ENCODE results near the gene IQCK.
"Not testable (repeated sequence)": the region's sequence is repeated elsewhere in the genome, so short reads cannot be mapped to it uniquely, and the experiment has no call there.

The IQCK gene

GRCh38 chr16:19760356-19761060 lies 42.4 kb downstream of the IQCK start:
- no peak for DNase-seq

DNA sequence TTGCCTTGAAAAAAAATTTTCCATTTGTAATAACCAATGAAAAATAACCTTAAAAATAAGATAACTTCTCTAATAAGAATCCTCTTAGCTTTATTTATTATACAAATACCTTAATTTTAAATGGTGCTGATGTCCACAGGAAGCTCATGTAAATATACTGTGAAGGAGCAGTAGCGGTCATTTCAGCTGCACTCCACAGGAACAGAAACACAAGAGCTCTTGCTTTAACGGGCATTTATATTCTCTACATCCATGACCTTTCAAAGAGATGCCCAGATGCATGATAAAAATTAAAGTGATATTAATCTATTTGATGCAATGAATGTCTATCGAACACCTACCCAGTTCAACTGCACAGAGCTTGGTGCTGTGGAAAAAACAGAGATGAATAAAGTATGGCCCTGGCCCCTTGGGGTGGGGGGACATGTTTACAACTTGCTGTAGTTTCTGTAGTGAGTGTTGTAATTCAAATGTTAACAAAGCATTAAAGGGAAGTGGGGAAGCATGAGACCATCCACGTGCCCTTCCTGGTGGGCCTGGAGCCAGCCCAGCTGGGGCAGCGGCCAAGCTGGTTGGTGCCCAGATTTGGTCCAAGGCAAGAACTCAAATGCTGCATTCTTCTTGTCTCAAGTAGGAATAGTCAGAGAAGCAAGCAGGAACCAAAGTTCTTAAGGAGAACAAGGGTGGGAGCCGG lies 47.9 kb downstream of the IQCK start:
- DNase-seq = no peak

DNA sequence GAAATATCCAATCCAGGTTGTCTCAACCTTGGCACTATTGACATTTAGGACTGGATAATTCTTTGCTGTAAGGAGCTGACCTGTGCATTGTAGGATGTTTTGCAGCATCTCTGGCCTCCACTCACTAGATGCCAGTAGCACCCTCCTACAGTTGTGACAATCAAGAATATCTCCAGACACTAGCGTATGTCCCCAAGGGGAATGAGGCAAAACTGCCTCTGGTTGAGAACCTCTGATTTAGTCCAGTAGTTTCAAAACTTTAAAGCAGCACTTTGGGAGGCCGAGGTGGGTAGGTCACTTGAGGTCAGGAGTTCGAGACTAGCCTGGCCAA lies 48.4 kb downstream of the IQCK start:
- DNase-seq = no peak

DNA sequence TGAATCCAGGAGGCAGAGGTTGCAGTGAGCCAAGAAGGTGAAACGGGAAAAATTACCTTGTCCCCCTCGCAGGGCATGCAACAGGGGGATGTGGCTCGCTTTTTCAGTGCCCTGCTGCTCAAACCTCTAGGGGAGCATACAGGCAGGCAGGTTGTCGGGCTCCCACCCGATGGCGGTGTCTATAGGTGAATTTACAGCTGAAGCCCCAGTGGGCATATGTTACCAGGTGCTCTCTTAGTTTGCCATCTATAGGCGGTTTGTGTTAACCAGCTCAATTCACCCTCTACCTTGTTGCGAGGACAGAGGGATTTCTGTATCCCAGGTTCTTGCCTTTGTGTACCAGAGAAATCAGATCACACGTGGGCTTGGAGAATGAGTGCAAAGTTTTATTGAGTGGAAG lies 48.9 kb downstream of the IQCK start:
- no peak for DNase-seq

DNA sequence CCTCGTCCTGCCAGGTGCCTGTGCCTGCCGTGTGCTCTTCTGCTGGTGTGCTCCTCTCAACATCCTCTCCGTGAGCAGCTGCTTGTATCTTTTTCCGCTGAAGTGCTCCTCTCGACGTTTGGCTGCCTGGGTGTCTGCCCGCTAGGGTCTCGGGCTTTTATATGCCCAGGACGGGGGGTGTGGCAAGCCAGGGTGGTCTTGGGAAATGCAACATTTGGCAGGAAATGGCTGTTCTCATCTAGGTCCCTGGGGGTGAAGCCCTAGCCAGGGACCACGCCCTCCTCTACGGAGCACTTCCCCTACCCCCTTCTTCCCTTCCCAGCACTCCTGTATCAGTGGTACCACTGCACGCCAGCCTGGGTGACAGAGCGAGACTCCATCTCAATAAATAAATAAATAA lies 49.4 kb downstream of the IQCK start:
- no peak for DNase-seq

GRCh38 chr16:19769239-19769638 lies 51.2 kb downstream of the IQCK start:
- no peak for DNase-seq

- DNase-seq = no peak
Measured at GRCh38 chr16:19771040-19771439, 53.0 kb downstream of the IQCK start.

- no peak for DNase-seq
Measured at GRCh38 chr16:19771796-19772195, 53.7 kb downstream of the IQCK start.

GRCh38 chr16:19774024-19774423 lies 56.0 kb downstream of the IQCK start:
- no peak for DNase-seq

DNA sequence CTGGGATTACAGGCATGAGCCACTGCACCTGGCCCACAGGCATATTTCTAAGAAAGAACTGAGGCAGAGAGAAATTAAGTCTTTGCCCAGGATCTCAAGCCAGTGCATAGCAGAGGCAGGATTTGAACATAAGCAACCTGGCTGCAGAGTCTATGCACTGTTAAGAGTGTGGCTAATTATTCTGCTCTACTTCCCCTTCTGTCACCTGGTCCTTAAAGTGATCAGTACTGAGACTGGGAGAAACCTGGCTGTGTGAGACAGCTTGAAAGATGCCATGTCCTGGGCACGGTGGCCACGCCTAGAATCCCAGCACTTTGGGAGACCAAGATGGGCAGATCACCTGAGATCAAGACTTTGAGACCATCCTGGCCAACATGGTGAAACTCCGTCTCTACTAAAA lies 58.1 kb downstream of the IQCK start:
- DNase-seq = no peak

DNA sequence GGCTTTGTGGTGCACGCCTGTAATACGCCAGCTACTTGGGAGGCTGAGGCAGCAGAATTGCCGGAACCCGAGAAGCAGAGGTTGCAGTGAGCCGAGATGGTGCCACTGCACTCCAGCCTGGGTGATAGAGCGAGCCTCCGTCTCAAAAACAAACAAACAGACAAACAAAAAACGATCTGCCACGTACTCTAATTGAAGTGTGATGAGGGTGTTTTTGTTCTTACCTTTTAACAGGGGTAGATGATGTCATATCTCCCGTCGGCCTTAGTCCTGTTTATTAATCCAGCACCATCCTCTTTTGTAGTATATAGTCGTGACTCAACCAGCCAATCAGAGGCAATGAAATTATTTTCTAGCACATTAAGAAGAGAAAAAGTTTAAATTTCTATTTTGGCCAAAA lies 58.5 kb downstream of the IQCK start:
- DNase-seq = no peak

- DNase-seq = no peak
Measured at GRCh38 chr16:19780321-19780720, 62.2 kb downstream of the IQCK start.

GRCh38 chr16:19781226-19781625 lies 63.2 kb downstream of the IQCK start:
- no peak for DNase-seq

DNA sequence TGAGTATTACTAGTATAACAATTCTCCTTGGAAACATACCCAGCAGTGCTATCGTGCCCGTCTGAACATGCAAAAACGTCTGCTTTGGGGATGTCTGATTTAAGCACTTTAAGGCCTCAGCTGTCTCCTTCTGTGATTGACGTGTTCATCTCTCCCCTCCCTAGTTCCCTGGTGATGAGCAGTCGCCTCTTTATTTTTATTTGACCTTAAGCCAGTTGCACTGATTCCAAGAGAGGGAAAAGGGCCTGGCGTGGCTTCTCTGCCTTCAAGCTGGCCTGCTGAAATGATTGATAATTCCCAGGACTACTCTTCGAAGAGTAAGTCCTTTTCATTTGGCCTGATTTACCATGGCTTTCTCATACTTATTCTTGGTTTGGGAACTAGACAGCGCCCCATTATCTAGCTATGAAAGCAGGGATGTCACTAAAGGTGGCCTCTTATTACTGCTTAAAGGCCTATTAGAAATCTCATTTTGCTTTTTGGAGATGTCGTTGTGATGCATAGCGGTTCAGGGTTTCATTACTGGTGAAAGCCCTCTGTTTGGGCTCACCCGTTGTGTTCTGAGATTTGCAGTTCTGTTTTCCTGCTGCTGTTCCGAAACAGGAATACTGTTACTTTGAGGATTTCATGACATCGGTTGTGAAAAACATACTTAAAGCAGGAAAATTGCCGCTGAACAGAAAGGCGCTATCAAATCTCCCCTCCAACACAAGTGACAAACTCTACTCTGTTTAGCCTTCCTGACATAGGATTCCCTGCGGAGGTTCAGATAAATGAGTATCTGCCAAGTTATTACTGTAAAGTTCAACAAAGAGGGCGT lies 65.5 kb downstream of the IQCK start:
- DNase-seq = peak; percentile 63

GRCh38 chr16:19784183-19784736 lies 66.2 kb downstream of the IQCK start:
- DNase-seq = no peak

DNA sequence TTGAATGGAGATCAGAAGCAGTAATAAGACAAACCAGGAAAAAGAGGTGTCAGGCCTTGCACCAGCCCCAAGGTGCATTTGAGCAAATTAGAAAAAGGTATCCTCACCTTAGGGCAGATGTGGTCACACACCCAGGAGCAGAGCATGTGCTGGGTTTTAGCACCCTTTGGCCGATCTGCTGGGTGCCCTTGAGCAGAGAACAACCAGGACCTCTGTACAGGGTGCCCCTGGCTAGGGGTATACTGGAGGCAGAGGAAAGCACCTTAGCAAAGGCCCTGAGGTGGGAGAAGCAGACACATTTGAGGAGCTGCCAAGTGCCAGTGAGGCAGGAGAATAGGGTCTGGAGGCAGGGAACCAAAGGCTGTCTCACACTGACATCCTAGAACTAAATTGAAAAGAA lies 67.0 kb downstream of the IQCK start:
- no peak for DNase-seq

- no peak for DNase-seq
Measured at GRCh38 chr16:19785512-19786130, 67.5 kb downstream of the IQCK start.

- not testable (repeated sequence) for DNase-seq
Measured at GRCh38 chr16:19801369-19801768, 83.3 kb downstream of the IQCK start.

DNA sequence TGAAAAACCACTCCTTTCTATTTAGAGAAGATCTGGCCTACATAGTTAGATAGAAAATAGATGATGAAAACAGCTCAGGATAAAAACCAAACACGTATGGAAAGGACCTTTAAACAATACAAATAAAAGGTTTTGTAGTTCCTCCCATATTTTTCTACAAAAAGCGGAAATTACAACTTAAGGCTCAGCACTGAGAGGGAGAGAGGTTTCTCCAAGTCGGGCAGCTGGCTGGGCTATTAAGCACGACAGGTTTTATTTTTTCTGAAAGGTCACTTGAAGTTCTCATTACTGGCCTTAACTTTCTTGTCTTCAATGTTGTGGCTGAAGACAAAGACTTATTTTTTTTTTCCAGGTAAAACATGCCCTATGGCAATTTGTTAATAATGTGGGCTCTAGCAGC lies 83.8 kb downstream of the IQCK start:
- not testable (repeated sequence) for DNase-seq

- no peak for DNase-seq
Measured at GRCh38 chr16:19802612-19803011, 84.5 kb downstream of the IQCK start.

DNA sequence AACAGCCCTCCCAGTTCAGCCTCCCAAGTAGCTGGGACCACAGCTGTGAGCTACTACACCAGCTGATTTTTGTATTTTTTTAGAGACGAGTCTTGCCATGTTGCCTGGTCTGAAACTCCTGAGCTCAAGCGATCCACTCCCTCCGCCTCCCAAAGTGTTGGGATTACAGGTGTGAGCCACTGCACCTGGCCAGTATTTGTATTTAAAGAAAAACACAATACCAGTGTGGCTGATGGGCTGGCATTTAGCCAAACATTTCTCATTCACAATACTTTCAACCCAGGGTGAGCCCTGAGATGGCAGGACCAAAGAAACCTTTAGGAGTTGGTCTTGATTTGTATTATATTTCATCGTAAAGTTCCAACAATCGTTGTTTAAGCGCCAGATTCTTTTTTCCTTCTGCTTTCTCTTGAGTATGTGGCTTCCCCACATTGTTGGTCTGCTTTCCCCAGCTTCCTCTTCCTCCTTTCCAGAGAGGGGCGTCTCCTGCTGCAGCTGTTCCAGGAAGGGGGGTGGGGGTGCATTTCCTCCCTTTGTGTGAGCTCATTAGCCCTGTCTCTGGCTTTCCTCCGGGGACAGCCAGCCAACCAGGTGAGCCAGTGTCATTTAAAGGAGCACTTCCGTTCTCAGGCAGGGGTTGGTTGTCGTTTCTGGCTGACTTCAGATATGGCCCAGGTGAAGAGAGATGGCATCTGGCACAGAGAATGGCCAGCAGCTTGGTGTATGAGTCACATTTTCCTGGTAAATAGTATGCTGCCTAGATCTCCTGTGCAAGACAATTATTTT lies 86.7 kb downstream of the IQCK start:
- peak; percentile 32 for DNase-seq

DNA sequence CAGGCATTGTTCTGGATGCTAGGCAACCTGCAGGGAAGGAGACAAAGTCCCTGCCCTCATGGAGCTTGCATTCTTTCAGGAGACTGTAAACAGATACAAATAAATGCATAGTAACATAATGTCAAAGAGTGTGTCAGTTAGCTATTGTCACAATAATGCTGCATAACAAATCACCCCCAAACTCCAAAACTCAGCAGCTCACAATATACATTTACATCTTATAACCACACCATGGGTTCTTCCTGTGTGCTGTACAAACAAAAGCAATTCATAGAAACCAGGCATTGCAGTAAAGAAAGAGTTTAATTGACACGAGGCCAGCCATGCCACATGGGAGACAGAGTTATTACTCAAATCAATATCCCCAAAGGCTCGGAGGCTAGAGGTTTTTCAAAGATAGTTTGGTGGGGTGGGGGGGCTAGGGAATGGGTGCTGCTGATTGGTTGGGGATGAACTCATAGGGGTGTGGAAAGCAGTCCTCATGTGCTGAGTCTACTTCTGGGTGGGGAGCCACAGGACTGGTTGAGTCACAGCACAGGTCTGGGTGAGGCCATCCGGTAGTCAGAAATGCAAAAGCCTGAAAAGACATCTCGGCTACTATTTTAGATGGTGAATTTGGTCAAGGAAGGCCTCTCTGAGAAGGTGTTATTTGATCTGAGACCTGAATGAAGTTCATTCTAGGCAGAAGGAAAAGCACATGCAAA lies 87.5 kb downstream of the IQCK start:
- DNase-seq = no peak

All from NCI-H446 treated with DMSO at 0.1 percent for 48 hours (cell line).